Glutamatergic neuron (in vitro differentiated cells): ENCODE measurements around the gene R3HDM2. TPM values are rescaled to one million over a fixed set of nuclear protein-coding genes. Genes with fewer than 3 reads are reported as not detected.
A peak's percentile ranks its signal among the peaks of the same experiment; 100 is the strongest.
"Not testable (repeated sequence)": the region's sequence is repeated elsewhere in the genome, so short reads cannot be mapped to it uniquely, and the experiment has no call there.

ENCODE experiments used
- DNase-seq: peaks from one replicate; pipeline ENCODE4 v3.0.0; 2022
- H3K27ac Mint-ChIP-seq: one replicate; pipeline ENCODE4 v1.8.0; 2020; ENCODE audit warnings: mild to moderate bottlenecking, mixed read lengths, inconsistent platforms; ENCODE audit not compliant: unreplicated experiment
- H3K27me3 Mint-ChIP-seq: one replicate; pipeline ENCODE4 v1.8.0; 2020; ENCODE audit warnings: mild to moderate bottlenecking, moderate library complexity, mixed read lengths, inconsistent platforms; ENCODE audit not compliant: unreplicated experiment
- H3K36me3 Mint-ChIP-seq: one replicate; pipeline ENCODE4 v1.8.0; 2020; ENCODE audit warnings: mild to moderate bottlenecking, mixed read lengths, inconsistent platforms; ENCODE audit not compliant: unreplicated experiment
- H3K4me1 Mint-ChIP-seq: one replicate; pipeline ENCODE4 v1.8.0; 2020; ENCODE audit warnings: mild to moderate bottlenecking, low read depth, mixed read lengths, inconsistent platforms; ENCODE audit not compliant: unreplicated experiment
- H3K4me3 Mint-ChIP-seq: one replicate; pipeline ENCODE4 v1.8.0; 2020; ENCODE audit warnings: mild to moderate bottlenecking, mixed read lengths, inconsistent platforms; ENCODE audit not compliant: unreplicated experiment
- H3K9me3 Mint-ChIP-seq: one replicate; pipeline ENCODE4 v1.8.0; 2020; ENCODE audit warnings: mild to moderate bottlenecking, moderate library complexity, mixed read lengths, inconsistent platforms; ENCODE audit not compliant: unreplicated experiment
- CTCF ChIP-seq: fragments of 200-600 bp; sonication (generic); IDR thresholded peaks from one replicate; pipeline ENCODE4 v1.5.0; 2021; ENCODE audit not compliant: partially characterized antibody, unreplicated experiment
- total RNA-seq: library from RNA; stranded (reverse); fragmentation: NEBNext Ultra II Directional; extraction: Animal tissue kit (Norgen Biotek cat#: 25700); gene quantifications from one replicate; pipeline ENCODE4 v1.2.1, GENCODE V29; 2021; ENCODE audit not compliant: unreplicated experiment

Gene R3HDM2
- total RNA-seq, 1 donor from 2014 or later = 106 TPM

- peaks cover 8% of the 10 kb centered on the region for H3K9me3 Mint-ChIP-seq
These were observed 878 bp upstream of the R3HDM2 start for GRCh38 chr12:57431654-57432188.

GRCh38 chr12:57430112-57430930 is 522 bp downstream of the R3HDM2 start:
- no peak for TF ChIP-seq CTCF
- H3K4me3 Mint-ChIP-seq = peak overlapping the region; percentile 93
- H3K9me3 Mint-ChIP-seq = peaks cover 8% of the 10 kb centered on the region
- DNase-seq = peak; percentile 66
- H3K27me3 Mint-ChIP-seq = peaks cover 6% of the 10 kb centered on the region
- H3K36me3 Mint-ChIP-seq = no peaks in the 10 kb centered on the region
- peaks cover 5% of the 10 kb centered on the region for H3K4me1 Mint-ChIP-seq
- H3K27ac Mint-ChIP-seq = peak overlapping the region; percentile 79

More at GRCh38 chr12:57431654-57432188, 878 bp upstream of the R3HDM2 start:
- no peak for DNase-seq
- peaks cover 5% of the 10 kb centered on the region for H3K4me1 Mint-ChIP-seq
- H3K36me3 Mint-ChIP-seq = no peaks in the 10 kb centered on the region
- no peak for TF ChIP-seq CTCF
- H3K27me3 Mint-ChIP-seq = peaks cover 6% of the 10 kb centered on the region
- H3K27ac Mint-ChIP-seq = peak overlapping the region; percentile 79
- H3K4me3 Mint-ChIP-seq = peak overlapping the region; percentile 88

- Mint-ChIP-seq H3K4me3 (peak overlapping the region; percentile 93), H3K4me1 (peaks cover 5% of the 10 kb centered on the region), H3K9me3 (peaks cover 8% of the 10 kb centered on the region), H3K27me3 (peaks cover 6% of the 10 kb centered on the region), H3K27ac (peak overlapping the region; percentile 72), H3K36me3 (no peaks in the 10 kb centered on the region)
- no peak for TF ChIP-seq CTCF
- DNase-seq = no peak
These were observed 1.3 kb downstream of the R3HDM2 start for GRCh38 chr12:57429473-57430111.

GRCh38 chr12:57428965-57429364 is 1.9 kb downstream of the R3HDM2 start:
- Mint-ChIP-seq H3K9me3 (peaks cover 8% of the 10 kb centered on the region), H3K36me3 (no peaks in the 10 kb centered on the region), H3K4me1 (peaks cover 5% of the 10 kb centered on the region), H3K4me3 (peak overlapping the region; percentile 50), H3K27ac (no peak overlapping the region), H3K27me3 (peaks cover 6% of the 10 kb centered on the region)
- DNase-seq = no peak
- no peak for TF ChIP-seq CTCF

GRCh38 chr12:57426948-57427347 is 3.9 kb downstream of the R3HDM2 start:
- DNase-seq, H3K27me3 Mint-ChIP-seq, H3K4me3 Mint-ChIP-seq, H3K9me3 Mint-ChIP-seq, H3K27ac Mint-ChIP-seq, H3K4me1 Mint-ChIP-seq, H3K36me3 Mint-ChIP-seq: not testable (repeated sequence)
